ENCODE results near the gene PARS2.

DNA sequence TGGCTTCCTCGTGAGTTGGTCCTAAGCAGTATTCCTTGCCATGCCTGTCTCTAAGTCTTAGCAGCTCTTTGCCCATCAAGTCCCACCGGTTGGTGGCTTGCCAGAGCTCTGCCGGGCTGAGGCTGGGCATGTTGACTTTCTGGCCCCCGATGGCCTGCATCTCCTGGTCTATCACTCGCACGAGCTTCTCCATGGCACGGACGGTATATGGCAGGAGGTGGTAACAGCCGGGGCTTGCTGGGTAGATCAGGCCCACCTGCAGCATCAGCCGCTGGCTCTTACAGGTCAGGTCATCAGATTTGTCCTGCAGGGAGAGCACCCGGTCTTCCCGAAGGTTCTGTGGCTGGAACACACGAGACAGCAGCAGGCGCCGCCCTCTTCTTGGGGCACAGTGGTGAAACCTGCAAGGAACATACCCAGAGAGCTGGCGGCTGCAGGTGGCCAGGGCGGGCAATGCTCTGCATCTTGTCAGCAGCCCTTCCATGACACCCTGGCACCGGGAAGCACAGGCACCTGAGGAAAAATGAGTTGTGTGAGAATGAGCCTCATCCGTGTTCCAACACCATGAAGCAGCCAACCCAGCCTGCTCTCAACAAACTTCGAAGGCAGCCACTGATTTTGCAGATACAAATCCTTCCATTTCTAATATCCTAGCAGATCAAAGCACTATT lies 5.5 kb downstream of the PARS2 start:
- no peak for TF ChIP-seq POLR2A (IDR thresholded peaks at IDR 0.05)
- no peak for TF ChIP-seq CTCF (IDR thresholded peaks at IDR 0.05)
